ENCODE measurements around the gene HBQ1. TPM values are rescaled to one million over a fixed set of nuclear protein-coding genes. Genes with fewer than 3 reads are reported as not detected.
A peak's percentile ranks its signal among the peaks of the same experiment; 100 is the strongest.

Gene HBQ1
- total and polyA plus RNA-seq, 2 of the 4 experiments (the other 2 are of a cell fraction): 0.92 TPM; not detected in 1

GRCh38 chr16:165539-166374 is 14.5 kb upstream of the HBQ1 start, which contains the start of gene HBM:
Gene HBM, plus strand, starts transcription at chr16:165978. Its CDS starts 20 bp downstream, at chr16:165998.
- Histone ChIP-seq H3K18ac (ENCODE audit: low read depth, low read length) (no peak within 1 kb of the TSS), H4K5ac (ENCODE audit: low read depth, low read length) (no peak within 1 kb of the TSS), H2BK5ac (ENCODE audit: low read depth, low read length, poor library complexity, severe bottlenecking) (no peak within 1 kb of the TSS), H2AK9ac (replicated peaks; ENCODE audit: low read depth, low read length, poor library complexity) (no peak within 1 kb of the TSS), H3K4me3 (ENCODE audit: insufficient read depth, low read depth, low read length) (no peak within 1 kb of the TSS), H3K56ac (ENCODE audit: extremely low read depth, insufficient read depth, low read length) (no peak within 1 kb of the TSS), H3K14ac (replicated peaks; ENCODE audit: low read depth, low read length) (no peak within 1 kb of the TSS), H3K4ac (ENCODE audit: low read depth, low read length) (no peak within 1 kb of the TSS), H3K9me1 (ENCODE audit: insufficient read depth, low read length) (0 out of 2 replicates have a peak, but pooled peaks cover 4% of the 10 kb centered on the region), H2BK20ac (ENCODE audit: low read depth, low read length) (no peak within 1 kb of the TSS), H3K4me1 (ENCODE audit: control insufficient read depth, insufficient read depth, low read length) (no peaks in the 10 kb centered on the region; the same call in 1 of the 2 replicates), H4K91ac (ENCODE audit: insufficient read depth, low read depth, low read length) (no peak within 1 kb of the TSS), H3K79me1 (ENCODE audit: low read depth in 1 of 2, low read length in 2 of 2) (no peaks in the 10 kb centered on the region), H3K9ac (ENCODE audit: low read depth, low read length) (no peak within 1 kb of the TSS), H3K36me3 (ENCODE audit: control insufficient read depth, insufficient read depth, low read length) (no peaks in the 10 kb centered on the region), H3K9me3 (ENCODE audit: control insufficient read depth, insufficient read depth, low read length) (no peaks in the 10 kb centered on the region; the same call in none of the 2 replicates), H2AK5ac (ENCODE audit: low read depth, low read length) (no peak within 1 kb of the TSS), H2AFZ (replicated peaks; ENCODE audit: low read length, poor library complexity) (peak within 1 kb of the TSS; percentile 51), H2BK15ac (ENCODE audit: low read depth, low read length) (no peak within 1 kb of the TSS), H3K27me3 (ENCODE audit: control insufficient read depth, insufficient read depth, low read length) (peaks cover 60% of the 10 kb centered on the region), H4K8ac (ENCODE audit: low read depth in 2 of 2, low read length in 2 of 2) (no peak within 1 kb of the TSS), H3K23ac (ENCODE audit: low read depth, low read length) (no peak within 1 kb of the TSS), H3K4me2 (ENCODE audit: low read depth, low read length) (peak within 1 kb of the TSS; percentile 67), H4K20me1 (ENCODE audit: insufficient read depth, low read length) (peaks cover 5% of the 10 kb centered on the region), H2BK120ac (ENCODE audit: low read depth, low read length) (no peak within 1 kb of the TSS), H3K27ac (ENCODE audit: insufficient read depth, low read length) (no peak within 1 kb of the TSS)
- in situ Hi-C loops (cut with MboI; ENCODE audit: low sequenced_read_pairs): no loop called here
- POLR2A ChIA-PET (ENCODE audit: unreplicated experiment): interaction anchor here (0.6 kb wide), 1 partner anchor 9 kb away, joined by 12 read pairs; no protein-coding TSS in a partner anchor
- dilution Hi-C loops (cut with HindIII; ENCODE audit: low sequenced_read_pairs, unreplicated experiment): no loop called here
- no peak for DNase-seq
- intact Hi-C loops (cut with micrococcal nuclease): no loop called here
- CTCF ChIA-PET: no interaction called here
- 2% methylated on average over 28 of the region's 75 CpGs; no CpG with 5 or more reads in 1 of the 2 experiments for WGBS, 2 experiments (ENCODE audit: extremely low coverage in 2 of 2, insufficient read length in 1 of 2)
- no peak for ATAC-seq (ENCODE audit: low read depth)
- no TSS peak for BruUV-seq (replicated peaks)
- TF ChIP-seq RFX5 (IDR thresholded peaks at IDR 0.05; ENCODE audit: low read depth, low read length): no peak
- no peak for TF ChIP-seq CEBPB (IDR thresholded peaks at IDR 0.05; ENCODE audit: low read depth, low read length)
- TF ChIP-seq RAD21 (IDR thresholded peaks at IDR 0.05; ENCODE audit: low read length): no peak
- no peak for TF ChIP-seq MXI1 (IDR thresholded peaks at IDR 0.05; ENCODE audit: borderline replicate concordance, low read depth, low read length)
- TF ChIP-seq CHD1 (IDR thresholded peaks at IDR 0.05; ENCODE audit: low read depth, low read length): no peak
- no peak for TF ChIP-seq MAFK (IDR thresholded peaks at IDR 0.05; ENCODE audit: low read depth, low read length)
- no peak for TF ChIP-seq FOS (IDR thresholded peaks at IDR 0.05; ENCODE audit: low read depth, low read length)
- no peak for TF ChIP-seq BHLHE40 (IDR thresholded peaks at IDR 0.05; ENCODE audit: low read depth, low read length)
- TF ChIP-seq MAZ (IDR thresholded peaks at IDR 0.05; ENCODE audit: borderline replicate concordance, low read depth, low read length): no peak
- TF ChIP-seq SMC3 (IDR thresholded peaks at IDR 0.05; ENCODE audit: low read depth, low read length): no peak
- TF ChIP-seq, protein P1, sequence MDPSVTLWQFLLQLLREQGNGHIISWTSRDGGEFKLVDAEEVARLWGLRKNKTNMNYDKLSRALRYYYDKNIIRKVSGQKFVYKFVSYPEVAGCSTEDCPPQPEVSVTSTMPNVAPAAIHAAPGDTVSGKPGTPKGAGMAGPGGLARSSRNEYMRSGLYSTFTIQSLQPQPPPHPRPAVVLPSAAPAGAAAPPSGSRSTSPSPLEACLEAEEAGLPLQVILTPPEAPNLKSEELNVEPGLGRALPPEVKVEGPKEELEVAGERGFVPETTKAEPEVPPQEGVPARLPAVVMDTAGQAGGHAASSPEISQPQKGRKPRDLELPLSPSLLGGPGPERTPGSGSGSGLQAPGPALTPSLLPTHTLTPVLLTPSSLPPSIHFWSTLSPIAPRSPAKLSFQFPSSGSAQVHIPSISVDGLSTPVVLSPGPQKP (IDR thresholded peaks at IDR 0.05; ENCODE audit: borderline replicate concordance, low read depth, low read length): no peak
- TF ChIP-seq RCOR1 (IDR thresholded peaks at IDR 0.05; ENCODE audit: insufficient replicate concordance, low read length): no peak
- no peak for TF ChIP-seq USF2 (IDR thresholded peaks at IDR 0.05; ENCODE audit: low read depth, low read length)
- TF ChIP-seq NFE2L2 (IDR thresholded peaks at IDR 0.05; ENCODE audit: low read depth, low read length): no peak

All from IMR-90 (cell line).